ENCODE data around the gene TBK1. TPM values are rescaled to one million over a fixed set of nuclear protein-coding genes. Genes with fewer than 3 reads are reported as not detected.

TBK1 gene
- total RNA-seq, 1 donor from 2014 or later = 7.4 TPM

- DNase-seq (ENCODE audit: low spot score) (no peak), ATAC-seq (no peak)
These were observed 1.0 kb upstream of the TBK1 start for GRCh38 chr12:64450711-64451486.

GRCh38 chr12:64452559-64453329, 824 bp downstream of the TBK1 start:
- DNase-seq (ENCODE audit: low spot score) (no peak), ATAC-seq (peak; percentile 56)

GRCh38 chr12:64455506-64455905, 3.6 kb downstream of the TBK1 start:
- ATAC-seq (no peak), DNase-seq (ENCODE audit: low spot score) (no peak)

GRCh38 chr12:64456119-64456518, 4.2 kb downstream of the TBK1 start:
- no peak for ATAC-seq
- no peak for DNase-seq (ENCODE audit: low spot score)

- no peak for DNase-seq (ENCODE audit: low spot score)
- no peak for ATAC-seq
These were observed 5.1 kb downstream of the TBK1 start for GRCh38 chr12:64457032-64457431.

GRCh38 chr12:64457466-64457865, 5.5 kb downstream of the TBK1 start:
- ATAC-seq (no peak), DNase-seq (ENCODE audit: low spot score) (no peak)

- DNase-seq (ENCODE audit: low spot score) = no peak
These were observed 6.0 kb downstream of the TBK1 start for GRCh38 chr12:64457923-64458322.

GRCh38 chr12:64459394-64459891, 7.5 kb downstream of the TBK1 start:
- DNase-seq (ENCODE audit: low spot score) = no peak
- ATAC-seq = peak; percentile 84

More at GRCh38 chr12:64457923-64458322, 6.0 kb downstream of the TBK1 start:
- peak; percentile 25 for ATAC-seq

GRCh38 chr12:64461634-64462414, 9.9 kb downstream of the TBK1 start:
- no peak for DNase-seq (ENCODE audit: low spot score)
- peak; percentile 74 for ATAC-seq

GRCh38 chr12:64466178-64466577, 14.3 kb downstream of the TBK1 start:
- ATAC-seq = no peak
- DNase-seq (ENCODE audit: low spot score) = no peak

GRCh38 chr12:64468966-64469365, 17.0 kb downstream of the TBK1 start:
- ATAC-seq (no peak), DNase-seq (ENCODE audit: low spot score) (no peak)

GRCh38 chr12:64469455-64470142, 17.7 kb downstream of the TBK1 start:
- no peak for ATAC-seq
- DNase-seq (ENCODE audit: low spot score) = no peak

GRCh38 chr12:64470495-64470894, 18.6 kb downstream of the TBK1 start:
- ATAC-seq = no peak
- DNase-seq (ENCODE audit: low spot score) = no peak

- ATAC-seq = no peak
- no peak for DNase-seq (ENCODE audit: low spot score)
These were observed 21.3 kb downstream of the TBK1 start for GRCh38 chr12:64473176-64473575.

- ATAC-seq (no peak), DNase-seq (ENCODE audit: low spot score) (no peak)
These were observed 23.6 kb downstream of the TBK1 start for GRCh38 chr12:64475518-64475917.

- no peak for DNase-seq (ENCODE audit: low spot score)
- ATAC-seq = no peak
These were observed 24.9 kb downstream of the TBK1 start for GRCh38 chr12:64476844-64477243.

- DNase-seq (ENCODE audit: low spot score) = no peak
- ATAC-seq = no peak
These were observed 26.7 kb downstream of the TBK1 start for GRCh38 chr12:64478661-64479060.

GRCh38 chr12:64480148-64480547, 28.2 kb downstream of the TBK1 start:
- ATAC-seq (no peak), DNase-seq (ENCODE audit: low spot score) (no peak)

- no peak for ATAC-seq
- DNase-seq (ENCODE audit: low spot score) = no peak
These were observed 34.7 kb downstream of the TBK1 start for GRCh38 chr12:64486657-64487056.

GRCh38 chr12:64491718-64492117, 39.8 kb downstream of the TBK1 start:
- no peak for DNase-seq (ENCODE audit: low spot score)
- ATAC-seq = no peak

- no peak for DNase-seq (ENCODE audit: low spot score)
- no peak for ATAC-seq
These were observed 41.6 kb downstream of the TBK1 start for GRCh38 chr12:64493513-64493912.

Measured in left lobe of liver (tissue), 2 donors.